NAMALWA (cell line): ENCODE data around the gene KRTAP5-9.
"Not testable (repeated sequence)": the region's sequence is repeated elsewhere in the genome, so short reads cannot be mapped to it uniquely, and the experiment has no call there.

Source experiments
- DNase-seq: peaks from one replicate; pipeline ENCODE4 v3.0.0-alpha.2; 2015; ENCODE audit warnings: low spot score

KRTAP5-9 gene

GRCh38 chr11:71563406-71563805 lies 15.2 kb downstream of the KRTAP5-9 start:
- DNase-seq, result peak; percentile 59

- no peak for DNase-seq
Observed at GRCh38 chr11:71564430-71564829, 16.2 kb downstream of the KRTAP5-9 start.

- DNase-seq, result no peak
Observed at GRCh38 chr11:71565263-71565662, 17.0 kb downstream of the KRTAP5-9 start, which contains the start of gene KRTAP5-10. Gene KRTAP5-10, plus strand, starts transcription at chr11:71565563. Its CDS starts 25 bp downstream, at chr11:71565588.

- no peak for DNase-seq
Observed at GRCh38 chr11:71566081-71566620, 17.9 kb downstream of the KRTAP5-9 start.

- not testable (repeated sequence) for DNase-seq
Observed at GRCh38 chr11:71566626-71567599, 18.7 kb downstream of the KRTAP5-9 start.

GRCh38 chr11:71567633-71568032 lies 19.4 kb downstream of the KRTAP5-9 start:
- not testable (repeated sequence) for DNase-seq

GRCh38 chr11:71568704-71569349 lies 20.6 kb downstream of the KRTAP5-9 start:
- DNase-seq, result no peak

GRCh38 chr11:71571101-71571850 lies 23.1 kb downstream of the KRTAP5-9 start:
- DNase-seq, result not testable (repeated sequence)

- DNase-seq, result no peak
Observed at GRCh38 chr11:71572811-71573210, 24.6 kb downstream of the KRTAP5-9 start.

- DNase-seq, result no peak
Observed at GRCh38 chr11:71574418-71574817, 26.2 kb downstream of the KRTAP5-9 start.

- no peak for DNase-seq
Observed at GRCh38 chr11:71575723-71576424, 27.7 kb downstream of the KRTAP5-9 start.

GRCh38 chr11:71576688-71577465 lies 28.7 kb downstream of the KRTAP5-9 start:
- DNase-seq, result not testable (repeated sequence)

- DNase-seq, result no peak
Observed at GRCh38 chr11:71577469-71578004, 29.3 kb downstream of the KRTAP5-9 start.

GRCh38 chr11:71579513-71579912 lies 31.3 kb downstream of the KRTAP5-9 start:
- not testable (repeated sequence) for DNase-seq

- DNase-seq, result peak; percentile 53
Observed at GRCh38 chr11:71580057-71581003, 32.1 kb downstream of the KRTAP5-9 start.

- DNase-seq, result no peak
Observed at GRCh38 chr11:71581826-71582225, 33.6 kb downstream of the KRTAP5-9 start.

GRCh38 chr11:71582309-71582895 lies 34.2 kb downstream of the KRTAP5-9 start, which contains the start of gene KRTAP5-11:
Gene KRTAP5-11, minus strand, starts transcription at chr11:71582875. Its CDS starts 38 bp downstream, at chr11:71582837.
- DNase-seq, result no peak

GRCh38 chr11:71582969-71583368 lies 34.7 kb downstream of the KRTAP5-9 start:
- not testable (repeated sequence) for DNase-seq
